Measurements from ENCODE around the gene NPAS3. TPM values are rescaled to one million over a fixed set of nuclear protein-coding genes. Genes with fewer than 3 reads are reported as not detected.

Gene NPAS3
- total and polyA plus RNA-seq, 4 donors: 0.07 to 0.09 (median 0.08) TPM; not detected in 1

DNA sequence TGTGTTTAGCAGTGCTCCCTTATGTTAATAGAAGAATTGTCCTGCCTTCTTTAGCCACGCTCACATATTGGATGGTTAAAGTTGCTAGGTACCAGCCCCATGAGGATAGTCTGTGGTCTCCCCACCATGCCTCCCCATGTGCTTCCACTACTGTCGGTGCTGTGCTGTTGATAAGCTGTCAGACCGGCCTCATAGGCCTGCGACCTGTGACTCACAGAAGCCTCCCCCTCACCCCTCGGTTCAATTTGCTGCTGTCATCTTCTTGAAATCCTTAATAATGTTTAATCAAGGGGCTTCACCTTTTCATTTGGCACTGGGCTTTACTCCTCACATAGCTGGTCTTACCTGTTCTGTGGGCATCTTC is 227.2 kb downstream of the NPAS3 start (continued):
- TF ChIP-seq REST (IDR thresholded peaks at IDR 0.05) (no peak), FOXA2 (IDR thresholded peaks at IDR 0.05) (no peak), MAX (IDR thresholded peaks at IDR 0.05) (no peak), JUND (IDR thresholded peaks at IDR 0.05) (no peak), NR2F2 (IDR thresholded peaks at IDR 0.05) (no peak), YY1 (IDR thresholded peaks at IDR 0.05) (no peak)
- TF ChIP-seq, protein P1, sequence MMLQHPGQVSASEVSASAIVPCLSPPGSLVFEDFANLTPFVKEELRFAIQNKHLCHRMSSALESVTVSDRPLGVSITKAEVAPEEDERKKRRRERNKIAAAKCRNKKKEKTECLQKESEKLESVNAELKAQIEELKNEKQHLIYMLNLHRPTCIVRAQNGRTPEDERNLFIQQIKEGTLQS (IDR thresholded peaks at IDR 0.05): no peak

DNA sequence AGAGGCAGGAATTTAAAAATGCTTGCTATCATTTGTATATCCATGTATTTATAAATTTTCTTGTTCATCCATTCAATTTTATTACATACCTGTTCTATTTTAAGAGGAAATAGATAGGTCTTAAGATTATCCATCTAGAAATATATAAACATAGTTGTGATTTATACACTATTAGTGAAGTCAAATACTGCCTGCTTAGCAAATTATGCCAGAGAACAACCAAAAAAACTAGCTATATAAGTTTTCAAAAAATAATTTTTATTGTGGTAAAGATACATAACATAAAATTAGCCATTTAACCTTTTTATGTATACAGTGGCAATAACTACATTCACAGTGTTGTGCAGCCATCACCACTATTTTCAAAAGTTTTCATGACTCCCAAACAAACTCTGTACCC is 237.3 kb downstream of the NPAS3 start:
- no peak overlapping the region for H3K4me3 ChIP-seq (ENCODE audit: low read depth in 1 of 3, low read length in 3 of 3)
- no peaks in the 10 kb centered on the region for H3K36me3 ChIP-seq (ENCODE audit: control insufficient read depth in 4 of 4, insufficient read depth in 3 of 4, low read depth in 1 of 4, low read length in 3 of 4)
- no peak for DNase-seq (ENCODE audit: low spot score)
- H3K9ac ChIP-seq (ENCODE audit: low read depth in 1 of 2, low read length in 2 of 2): no peak overlapping the region
- TF ChIP-seq SP1 (IDR thresholded peaks at IDR 0.05) (no peak), REST (IDR thresholded peaks at IDR 0.05) (no peak), FOXA1 (IDR thresholded peaks at IDR 0.05) (no peak), YY1 (IDR thresholded peaks at IDR 0.05) (no peak), FOXA2 (IDR thresholded peaks at IDR 0.05) (no peak), ZBTB33 (IDR thresholded peaks at IDR 0.05) (no peak), GABPA (IDR thresholded peaks at IDR 0.05 in 1 of 2, conservative IDR thresholded peaks at IDR 0.05 in 1 of 2) (no peak), JUND (IDR thresholded peaks at IDR 0.05) (no peak)
- TF ChIP-seq, protein P1 (IDR thresholded peaks at IDR 0.05): no peak
- TF ChIP-seq, protein P2, sequence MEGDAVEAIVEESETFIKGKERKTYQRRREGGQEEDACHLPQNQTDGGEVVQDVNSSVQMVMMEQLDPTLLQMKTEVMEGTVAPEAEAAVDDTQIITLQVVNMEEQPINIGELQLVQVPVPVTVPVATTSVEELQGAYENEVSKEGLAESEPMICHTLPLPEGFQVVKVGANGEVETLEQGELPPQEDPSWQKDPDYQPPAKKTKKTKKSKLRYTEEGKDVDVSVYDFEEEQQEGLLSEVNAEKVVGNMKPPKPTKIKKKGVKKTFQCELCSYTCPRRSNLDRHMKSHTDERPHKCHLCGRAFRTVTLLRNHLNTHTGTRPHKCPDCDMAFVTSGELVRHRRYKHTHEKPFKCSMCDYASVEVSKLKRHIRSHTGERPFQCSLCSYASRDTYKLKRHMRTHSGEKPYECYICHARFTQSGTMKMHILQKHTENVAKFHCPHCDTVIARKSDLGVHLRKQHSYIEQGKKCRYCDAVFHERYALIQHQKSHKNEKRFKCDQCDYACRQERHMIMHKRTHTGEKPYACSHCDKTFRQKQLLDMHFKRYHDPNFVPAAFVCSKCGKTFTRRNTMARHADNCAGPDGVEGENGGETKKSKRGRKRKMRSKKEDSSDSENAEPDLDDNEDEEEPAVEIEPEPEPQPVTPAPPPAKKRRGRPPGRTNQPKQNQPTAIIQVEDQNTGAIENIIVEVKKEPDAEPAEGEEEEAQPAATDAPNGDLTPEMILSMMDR (IDR thresholded peaks at IDR 0.05; ENCODE audit: low read depth, low read length, missing input control): no peak
- H3K4me1 ChIP-seq (ENCODE audit: control insufficient read depth in 4 of 4, insufficient read depth in 4 of 4, low read length in 3 of 4): no peaks in the 10 kb centered on the region
- no peak overlapping the region for H3K27ac ChIP-seq (ENCODE audit: low read depth in 1 of 2, low read length in 2 of 2)
- no peaks in the 10 kb centered on the region for H3K9me3 ChIP-seq (ENCODE audit: control insufficient read depth in 4 of 4, low read length in 3 of 4)
- H3K27me3 ChIP-seq (ENCODE audit: control insufficient read depth in 4 of 4, insufficient read depth in 4 of 4, low read length in 3 of 4): peaks cover 0 to 2% (median 0%) of the 10 kb centered on the region in 4 donors

Data from liver (tissue), 9 donors.